Stimulated activated naive CD8-positive, alpha-beta T cell treated with anti-CD3 and anti-CD28 coated beads, Interleukin-15, Interleukin-2, amounts not matched to agents 100 ng/mL and 50 ng/mL, for 24 hours (primary cell): Measurements from ENCODE around the gene JAG1.

ENCODE experiments used
- H3K27ac Mint-ChIP-seq: one replicate; pipeline ENCODE4 v1.8.0; 2021; ENCODE audit warnings: mild to moderate bottlenecking, mixed read lengths
- H3K27me3 Mint-ChIP-seq: one replicate; pipeline ENCODE4 v1.8.0; 2021; ENCODE audit warnings: mixed read lengths
- H3K36me3 Mint-ChIP-seq: one replicate; pipeline ENCODE4 v1.8.0; 2021; ENCODE audit warnings: low read depth, mixed read lengths
- H3K4me1 Mint-ChIP-seq: one replicate; pipeline ENCODE4 v1.8.0; 2021; ENCODE audit warnings: low read depth, mixed read lengths
- H3K4me3 Mint-ChIP-seq: one replicate; pipeline ENCODE4 v1.8.0; 2021; ENCODE audit warnings: mild to moderate bottlenecking, mixed read lengths
- H3K9me3 Mint-ChIP-seq: one replicate; pipeline ENCODE4 v1.8.0; 2021; ENCODE audit warnings: mixed read lengths

The JAG1 gene

DNA sequence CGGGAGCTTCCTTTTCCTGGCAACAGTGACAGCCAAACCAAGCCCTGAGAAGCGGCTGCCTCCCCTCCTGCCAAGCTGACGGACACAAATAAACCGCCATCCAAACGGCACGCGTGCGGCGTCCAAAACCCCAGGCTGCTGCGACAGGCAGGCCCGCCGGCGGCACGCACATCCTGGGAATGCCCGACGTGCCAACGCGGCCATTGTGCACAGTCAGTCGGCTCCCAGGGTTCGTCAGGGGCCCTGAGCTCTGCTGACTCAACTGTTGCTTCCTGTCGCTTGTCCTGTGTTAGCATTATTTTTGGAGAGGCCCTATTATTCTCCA, 6.8 kb downstream of the JAG1 start:
- Mint-ChIP-seq H3K27ac (no peak overlapping the region), H3K27me3 (peaks cover 68% of the 10 kb centered on the region), H3K9me3 (no peaks in the 10 kb centered on the region), H3K4me1 (peaks cover 17% of the 10 kb centered on the region), H3K4me3 (no peak overlapping the region), H3K36me3 (no peaks in the 10 kb centered on the region)

DNA sequence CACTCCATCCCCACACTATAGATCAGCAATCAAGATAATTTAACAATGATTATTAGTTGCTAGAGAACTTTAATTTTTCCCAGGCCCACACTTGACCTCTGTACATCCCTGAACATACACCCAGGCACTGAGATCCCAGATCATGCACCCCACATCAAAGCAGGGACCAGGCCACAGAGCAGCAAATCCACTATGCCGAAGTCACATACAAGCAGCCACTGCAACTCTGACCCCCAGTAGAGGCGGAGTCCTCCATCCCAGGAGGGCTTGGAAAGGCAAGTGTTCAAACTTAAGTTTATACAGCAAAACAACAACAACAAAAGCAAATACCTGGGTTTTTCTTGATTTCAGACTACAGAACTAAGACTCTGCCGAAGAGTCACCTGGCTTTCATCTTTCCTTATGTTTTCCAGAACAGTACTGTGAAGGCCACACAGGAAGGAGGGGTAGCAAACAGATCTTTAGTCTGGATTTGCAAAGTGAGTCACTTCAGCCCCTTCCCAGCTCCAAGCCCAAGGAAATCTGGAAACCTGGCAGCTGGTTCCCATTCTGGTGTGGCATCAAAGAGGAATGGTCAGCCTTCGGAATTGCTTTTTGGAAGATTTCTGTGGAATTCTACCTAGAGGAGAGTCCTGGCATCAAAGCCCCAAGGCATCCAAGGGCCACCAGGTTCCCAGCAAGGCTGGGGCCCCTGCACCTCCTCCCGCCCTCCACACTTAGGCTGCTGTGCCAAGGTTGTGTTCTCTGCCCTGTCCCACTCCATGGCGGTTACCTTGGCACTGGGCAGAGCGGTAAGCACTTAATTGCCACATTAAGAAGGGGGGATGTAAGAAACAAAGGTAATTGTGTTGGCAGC, 7.3 kb downstream of the JAG1 start:
- H3K9me3 Mint-ChIP-seq: no peaks in the 10 kb centered on the region
- H3K4me3 Mint-ChIP-seq: no peak overlapping the region
- H3K36me3 Mint-ChIP-seq: no peaks in the 10 kb centered on the region
- H3K27me3 Mint-ChIP-seq: peaks cover 70% of the 10 kb centered on the region
- H3K4me1 Mint-ChIP-seq: peaks cover 14% of the 10 kb centered on the region
- H3K27ac Mint-ChIP-seq: no peak overlapping the region

DNA sequence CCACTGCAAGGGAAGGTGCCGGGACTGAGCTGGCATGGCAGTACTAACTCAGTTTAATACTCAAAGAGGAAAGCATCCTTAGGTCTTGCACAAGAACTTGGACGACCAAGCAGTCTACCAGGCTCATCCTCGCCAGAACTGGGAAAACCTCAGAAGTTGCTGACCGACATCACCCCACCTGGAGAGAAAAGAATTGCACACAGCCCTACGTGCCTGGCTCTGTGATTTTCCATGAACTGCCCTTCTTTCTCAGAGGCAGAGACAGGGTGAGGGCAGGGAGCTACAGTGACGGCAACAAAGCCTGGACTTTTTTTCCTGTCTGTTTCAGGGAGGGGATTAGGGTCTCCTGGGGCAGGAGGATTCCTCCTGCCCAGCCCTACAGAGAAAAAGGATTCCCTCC, 8.0 kb downstream of the JAG1 start:
- H3K4me1 Mint-ChIP-seq: peaks cover 7% of the 10 kb centered on the region
- H3K27me3 Mint-ChIP-seq: peaks cover 65% of the 10 kb centered on the region
- no peaks in the 10 kb centered on the region for H3K36me3 Mint-ChIP-seq
- no peak overlapping the region for H3K4me3 Mint-ChIP-seq
- no peaks in the 10 kb centered on the region for H3K9me3 Mint-ChIP-seq
- H3K27ac Mint-ChIP-seq: no peak overlapping the region

DNA sequence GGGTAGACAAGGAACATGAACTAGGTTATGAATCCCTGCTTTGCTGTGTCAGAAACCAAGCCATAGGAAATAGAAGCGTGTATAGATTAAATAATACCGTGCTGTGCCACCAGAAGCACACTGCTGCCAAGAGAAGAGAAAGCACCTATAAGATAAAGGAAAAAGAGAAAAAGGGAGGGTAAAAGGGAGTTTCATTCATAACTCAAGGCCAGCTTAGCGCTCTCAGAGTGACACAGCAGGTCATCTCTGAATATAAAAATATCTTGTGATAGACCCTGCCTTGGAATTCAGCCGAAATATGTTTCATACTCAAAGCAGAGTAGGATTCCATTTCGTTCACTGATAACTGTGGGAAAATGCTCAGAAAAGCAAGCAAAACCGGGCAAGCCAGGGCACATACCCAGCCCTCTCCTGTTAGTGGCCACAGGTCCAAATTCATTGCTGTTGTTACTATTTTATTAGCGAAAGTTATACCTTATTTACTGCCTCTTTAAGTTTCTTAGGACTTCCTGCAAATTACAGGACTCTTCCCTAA, 8.7 kb downstream of the JAG1 start:
- no peak overlapping the region for H3K4me3 Mint-ChIP-seq
- H3K4me1 Mint-ChIP-seq: peaks cover under 1% of the 10 kb centered on the region
- no peaks in the 10 kb centered on the region for H3K36me3 Mint-ChIP-seq
- no peaks in the 10 kb centered on the region for H3K9me3 Mint-ChIP-seq
- H3K27me3 Mint-ChIP-seq: peaks cover 58% of the 10 kb centered on the region
- no peak overlapping the region for H3K27ac Mint-ChIP-seq

DNA sequence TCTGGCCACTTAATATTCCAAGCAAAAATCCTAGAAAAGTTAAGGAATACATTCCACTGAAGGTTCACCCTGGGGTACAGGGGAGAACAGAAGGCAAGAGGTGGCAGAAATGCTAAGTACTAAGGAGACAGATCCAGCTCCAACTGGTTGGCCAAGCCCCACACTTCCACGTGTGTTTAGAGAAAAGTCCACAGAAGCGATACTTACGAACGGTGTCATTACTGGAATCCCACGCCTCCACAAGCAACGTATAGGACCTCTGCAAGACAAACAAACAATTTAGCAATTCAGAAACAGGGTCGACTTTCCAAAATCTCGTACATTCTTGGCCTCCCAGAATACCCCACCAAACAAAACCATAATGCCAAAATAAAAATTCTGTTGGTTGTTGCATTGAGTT, 10.0 kb downstream of the JAG1 start:
- no peak overlapping the region for H3K4me3 Mint-ChIP-seq
- no peaks in the 10 kb centered on the region for H3K4me1 Mint-ChIP-seq
- peaks cover 49% of the 10 kb centered on the region for H3K27me3 Mint-ChIP-seq
- H3K27ac Mint-ChIP-seq: no peak overlapping the region
- H3K36me3 Mint-ChIP-seq: no peaks in the 10 kb centered on the region
- no peaks in the 10 kb centered on the region for H3K9me3 Mint-ChIP-seq

DNA sequence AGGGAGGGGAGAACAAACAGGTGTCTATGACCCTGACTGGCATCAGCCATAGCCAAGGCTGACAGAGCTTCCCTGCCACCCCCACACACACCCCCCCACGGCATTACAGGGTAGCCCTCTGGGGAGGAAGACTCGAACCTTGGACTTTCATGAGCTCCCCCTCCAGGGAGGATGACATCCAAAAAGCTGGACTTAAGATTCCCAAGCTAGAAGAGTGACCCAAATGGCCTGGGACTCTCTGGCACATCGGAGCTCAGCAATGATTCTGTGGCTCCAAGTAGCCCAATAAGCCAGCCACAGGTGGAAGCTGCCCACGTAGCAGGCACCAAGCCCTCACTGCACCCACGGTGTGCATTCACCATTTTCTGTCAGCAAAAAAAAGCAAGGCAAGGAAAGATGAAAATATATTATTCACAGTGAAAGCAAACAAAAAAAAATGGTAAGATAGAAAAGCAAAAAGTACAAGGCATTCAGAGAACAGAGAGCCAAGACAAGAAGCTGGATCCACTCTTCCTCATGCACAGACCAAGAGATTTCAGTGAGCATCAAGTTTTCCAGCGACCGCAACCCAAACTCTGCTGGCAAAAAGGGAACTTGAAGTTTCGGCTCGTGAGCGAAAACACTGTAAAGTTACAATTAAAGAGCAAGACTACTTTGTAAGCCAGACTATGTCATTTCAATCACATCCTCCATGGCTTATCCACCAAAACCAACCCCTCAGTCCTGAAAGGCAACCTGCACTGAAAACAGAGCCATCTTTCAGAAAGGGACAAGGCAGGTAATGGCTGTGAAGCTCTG, 10.9 kb downstream of the JAG1 start:
- no peak overlapping the region for H3K4me3 Mint-ChIP-seq
- peaks cover 40% of the 10 kb centered on the region for H3K27me3 Mint-ChIP-seq
- H3K36me3 Mint-ChIP-seq: no peaks in the 10 kb centered on the region
- no peaks in the 10 kb centered on the region for H3K9me3 Mint-ChIP-seq
- no peaks in the 10 kb centered on the region for H3K4me1 Mint-ChIP-seq
- H3K27ac Mint-ChIP-seq: no peak overlapping the region

DNA sequence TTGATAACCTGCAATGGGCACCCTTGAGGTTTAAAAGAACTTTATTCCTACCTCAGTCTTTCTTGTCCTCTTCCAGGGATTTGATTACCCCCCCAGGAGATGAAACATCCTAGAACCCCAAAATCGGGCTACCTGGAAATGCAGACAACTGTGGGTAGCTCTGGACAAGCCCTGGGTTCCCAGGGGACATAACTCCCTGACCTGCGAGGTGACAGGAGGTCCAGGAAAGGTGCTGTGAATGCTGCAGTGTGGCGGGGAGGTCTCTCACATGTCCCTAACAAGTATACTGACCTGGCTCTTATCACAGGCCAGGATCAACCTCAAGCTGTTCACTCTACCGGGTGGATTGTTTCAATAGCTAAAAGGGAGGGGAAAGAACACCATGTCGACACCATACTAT, 11.6 kb downstream of the JAG1 start:
- H3K4me3 Mint-ChIP-seq: no peak overlapping the region
- no peak overlapping the region for H3K27ac Mint-ChIP-seq
- no peaks in the 10 kb centered on the region for H3K4me1 Mint-ChIP-seq
- peaks cover 36% of the 10 kb centered on the region for H3K27me3 Mint-ChIP-seq
- H3K36me3 Mint-ChIP-seq: no peaks in the 10 kb centered on the region
- no peaks in the 10 kb centered on the region for H3K9me3 Mint-ChIP-seq

DNA sequence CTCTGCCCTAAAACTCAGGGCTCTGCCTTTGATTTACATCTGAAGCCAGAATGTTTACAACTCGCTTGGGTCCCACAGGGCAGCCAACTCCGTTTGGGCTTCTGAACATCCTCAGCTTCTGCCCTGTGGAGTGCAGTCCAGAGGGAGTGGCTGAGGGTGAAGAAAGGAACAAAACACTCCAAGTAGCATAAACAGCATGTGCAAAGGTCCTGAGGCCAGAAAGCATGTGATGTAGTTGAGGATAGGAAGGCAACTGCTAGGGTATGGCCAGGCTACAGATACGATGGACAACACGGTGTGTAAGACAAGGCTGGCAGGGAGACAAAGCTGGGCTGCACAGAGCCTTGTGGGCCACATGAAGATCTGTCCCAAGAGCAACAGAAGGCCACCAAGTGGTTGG, 12.5 kb downstream of the JAG1 start:
- peaks cover 35% of the 10 kb centered on the region for H3K27me3 Mint-ChIP-seq
- H3K36me3 Mint-ChIP-seq: no peaks in the 10 kb centered on the region
- no peak overlapping the region for H3K27ac Mint-ChIP-seq
- H3K9me3 Mint-ChIP-seq: no peaks in the 10 kb centered on the region
- H3K4me1 Mint-ChIP-seq: no peaks in the 10 kb centered on the region
- H3K4me3 Mint-ChIP-seq: no peak overlapping the region

DNA sequence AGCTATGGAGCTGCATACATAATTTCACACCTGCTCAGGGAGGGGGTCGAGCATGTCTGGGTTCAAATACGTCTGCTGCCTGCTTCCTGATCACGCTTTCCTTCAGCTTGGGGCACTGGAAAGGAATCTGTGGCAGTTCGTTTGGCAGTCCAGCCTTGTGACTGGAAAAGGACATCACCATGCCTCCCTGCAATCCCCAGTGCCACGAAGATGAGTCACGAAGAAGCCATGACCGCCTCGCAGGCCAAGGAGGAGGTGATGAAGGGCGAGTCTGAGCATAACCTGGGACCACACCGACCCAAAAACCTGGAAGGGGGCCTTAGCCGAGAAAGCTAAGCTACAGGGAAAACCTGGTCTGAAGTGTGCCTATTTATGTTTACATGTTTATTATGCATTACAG, 13.1 kb downstream of the JAG1 start:
- Mint-ChIP-seq H3K27ac (no peak overlapping the region), H3K36me3 (no peaks in the 10 kb centered on the region), H3K27me3 (peaks cover 36% of the 10 kb centered on the region), H3K9me3 (no peaks in the 10 kb centered on the region), H3K4me1 (no peaks in the 10 kb centered on the region), H3K4me3 (no peak overlapping the region)

DNA sequence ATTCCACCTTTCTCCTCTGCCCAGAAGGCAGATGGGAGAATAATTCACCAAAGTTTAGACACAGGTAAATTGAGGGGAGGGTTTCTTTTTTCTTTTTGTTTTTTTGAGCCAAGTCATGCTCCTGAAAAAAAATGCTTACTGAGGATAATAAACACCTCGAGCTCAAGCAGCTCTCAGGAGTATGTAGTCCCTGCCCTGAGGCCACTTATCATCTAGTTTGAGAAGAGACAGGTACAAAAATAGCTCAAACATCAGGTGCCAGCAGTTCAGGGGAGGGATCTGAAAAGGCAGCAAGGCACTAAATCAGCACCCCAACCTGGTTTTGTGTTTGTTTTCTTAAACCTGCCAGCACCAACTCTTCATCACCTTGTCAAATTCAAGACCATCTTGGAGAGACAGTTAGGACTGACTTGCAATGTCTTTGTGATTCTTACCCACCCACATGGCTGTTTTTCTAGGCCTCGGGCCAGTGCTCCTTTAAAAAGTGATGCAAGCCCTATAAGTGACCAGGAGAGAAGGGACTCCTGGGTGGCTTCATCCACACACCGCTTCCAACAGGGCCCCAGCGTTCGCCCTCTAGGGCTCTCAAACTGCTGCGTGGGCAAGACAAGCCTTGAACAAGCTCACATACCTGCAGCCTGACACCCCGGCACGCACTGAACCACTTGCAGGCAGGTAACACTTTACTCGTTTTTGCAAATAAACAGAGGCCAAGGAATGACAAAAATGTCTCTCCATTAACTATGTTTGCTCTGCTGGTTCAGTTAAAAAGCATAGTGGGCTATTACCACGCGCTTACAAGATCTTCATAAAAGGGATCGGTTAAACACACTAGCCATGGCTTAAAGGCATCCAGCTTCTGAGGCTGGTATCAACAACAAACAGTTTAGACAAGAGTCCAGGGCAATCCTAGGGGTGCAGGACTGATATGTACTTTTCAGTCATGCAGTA, 13.9 kb downstream of the JAG1 start:
- Mint-ChIP-seq H3K36me3 (no peaks in the 10 kb centered on the region), H3K9me3 (no peaks in the 10 kb centered on the region)

DNA sequence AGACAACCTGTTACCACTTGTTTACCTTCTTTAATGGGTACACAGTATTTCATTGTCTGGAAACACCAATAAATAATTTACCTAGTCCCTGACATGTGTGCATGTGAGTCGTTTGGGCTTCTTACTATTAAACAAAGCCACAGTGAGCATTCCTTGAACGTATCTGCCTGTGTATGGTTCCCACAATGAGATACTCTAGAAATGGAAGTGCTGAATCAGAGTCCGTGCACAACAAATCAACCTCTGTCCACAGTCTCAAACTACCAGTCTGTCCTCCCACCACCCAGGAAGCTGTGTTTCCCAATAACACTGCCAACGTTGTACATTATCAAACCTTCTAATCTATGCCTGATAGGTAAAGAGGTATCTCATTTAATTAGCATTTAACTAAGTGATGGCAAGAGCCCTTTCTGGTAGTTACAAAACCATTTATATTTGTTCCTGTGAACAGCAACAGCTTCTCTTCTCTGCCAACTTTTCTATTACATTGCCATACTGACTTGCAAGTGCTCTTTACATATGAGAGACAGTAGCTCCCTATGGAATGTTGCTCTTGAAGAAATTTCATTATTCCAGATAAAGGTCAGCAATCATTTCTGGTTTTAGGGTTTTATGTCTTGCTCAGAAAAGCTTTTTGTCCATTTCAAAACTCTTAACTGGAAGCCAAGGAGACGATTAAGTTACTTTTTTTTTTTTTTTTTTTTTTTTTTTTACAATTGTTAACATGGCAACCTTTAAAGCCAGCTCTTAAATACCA, 14.7 kb downstream of the JAG1 start:
- H3K9me3 Mint-ChIP-seq: no peaks in the 10 kb centered on the region
- H3K36me3 Mint-ChIP-seq: no peaks in the 10 kb centered on the region
- no peak overlapping the region for H3K27ac Mint-ChIP-seq
- no peaks in the 10 kb centered on the region for H3K4me1 Mint-ChIP-seq
- peaks cover 42% of the 10 kb centered on the region for H3K27me3 Mint-ChIP-seq
- H3K4me3 Mint-ChIP-seq: no peak overlapping the region

More for the DNA sequence above, 13.9 kb downstream of the JAG1 start:
- H3K4me3 Mint-ChIP-seq: no peak overlapping the region
- H3K27me3 Mint-ChIP-seq: peaks cover 39% of the 10 kb centered on the region
- H3K4me1 Mint-ChIP-seq: no peaks in the 10 kb centered on the region
- no peak overlapping the region for H3K27ac Mint-ChIP-seq

DNA sequence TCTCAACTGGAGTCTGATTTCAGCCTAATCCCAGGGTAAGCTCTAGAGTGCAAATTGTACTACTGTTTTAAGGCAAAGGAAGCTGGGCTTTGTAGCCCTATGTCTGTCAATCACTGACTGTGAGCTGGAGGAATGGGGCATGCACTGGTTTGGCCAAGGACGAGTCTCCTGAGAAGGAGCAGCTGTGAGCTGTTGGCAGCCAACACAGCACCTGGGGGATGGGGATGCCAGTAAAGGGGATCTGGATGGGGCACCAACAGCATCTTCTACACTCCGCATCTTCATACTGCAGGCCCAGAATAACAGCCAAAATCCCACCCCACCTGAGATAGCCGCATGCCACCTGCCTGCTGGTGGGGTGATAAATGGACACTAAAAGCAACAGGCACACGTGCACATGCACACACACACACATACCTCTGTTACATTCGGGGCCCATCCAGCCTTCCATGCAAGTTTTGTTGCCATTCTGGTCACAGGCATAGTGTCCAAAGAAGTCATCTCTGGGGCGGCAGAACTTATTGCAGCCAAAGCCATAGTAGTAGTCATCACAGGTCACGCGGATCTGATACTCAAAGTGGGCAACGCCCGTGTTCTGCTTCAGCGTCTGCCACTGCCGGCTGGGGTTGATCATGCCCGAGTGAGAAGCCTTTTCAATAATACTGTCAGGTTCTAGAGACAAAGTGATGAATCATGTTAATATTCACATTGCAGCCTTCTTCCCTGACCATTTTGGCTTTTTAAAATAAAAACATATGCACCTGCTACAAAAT, 15.6 kb downstream of the JAG1 start:
- H3K36me3 Mint-ChIP-seq: no peaks in the 10 kb centered on the region
- peaks cover 41% of the 10 kb centered on the region for H3K27me3 Mint-ChIP-seq
- H3K9me3 Mint-ChIP-seq: no peaks in the 10 kb centered on the region
- no peak overlapping the region for H3K27ac Mint-ChIP-seq
- no peaks in the 10 kb centered on the region for H3K4me1 Mint-ChIP-seq
- H3K4me3 Mint-ChIP-seq: no peak overlapping the region

DNA sequence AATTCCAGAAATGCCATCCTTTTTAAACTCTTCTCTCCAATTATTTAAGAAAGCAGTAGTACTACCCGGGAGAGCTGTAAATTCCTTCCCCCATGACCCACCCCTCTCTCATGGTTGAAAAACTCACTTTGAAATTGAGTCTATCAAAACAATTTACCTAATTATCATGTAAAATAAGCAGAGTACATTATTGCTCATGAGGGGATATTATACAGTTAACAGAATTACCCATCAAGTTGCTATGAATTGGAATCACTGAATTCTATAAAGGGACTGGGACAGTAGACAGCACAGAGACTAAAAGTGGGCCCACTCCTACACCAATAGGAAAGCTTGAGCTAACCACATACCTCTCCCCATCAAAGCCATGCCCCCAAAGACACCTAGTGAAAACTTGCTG, 16.3 kb downstream of the JAG1 start:
- Mint-ChIP-seq H3K4me3 (no peak overlapping the region), H3K27me3 (peaks cover 35% of the 10 kb centered on the region), H3K9me3 (no peaks in the 10 kb centered on the region), H3K27ac (no peak overlapping the region), H3K36me3 (no peaks in the 10 kb centered on the region), H3K4me1 (no peaks in the 10 kb centered on the region)
